Measurements from ENCODE around the gene NFIX.

The NFIX gene

GRCh38 chr19:13058951-13059660, 63.8 kb downstream of the NFIX start:
- no peak for DNase-seq (ENCODE audit: low spot score)
- in situ Hi-C loops (cut with MboI; ENCODE audit: low pct_unique_long_range_greater_than_20kb, low sequenced_read_pairs, unreplicated experiment), result no loop called here
- TF ChIP-seq, protein P1, sequence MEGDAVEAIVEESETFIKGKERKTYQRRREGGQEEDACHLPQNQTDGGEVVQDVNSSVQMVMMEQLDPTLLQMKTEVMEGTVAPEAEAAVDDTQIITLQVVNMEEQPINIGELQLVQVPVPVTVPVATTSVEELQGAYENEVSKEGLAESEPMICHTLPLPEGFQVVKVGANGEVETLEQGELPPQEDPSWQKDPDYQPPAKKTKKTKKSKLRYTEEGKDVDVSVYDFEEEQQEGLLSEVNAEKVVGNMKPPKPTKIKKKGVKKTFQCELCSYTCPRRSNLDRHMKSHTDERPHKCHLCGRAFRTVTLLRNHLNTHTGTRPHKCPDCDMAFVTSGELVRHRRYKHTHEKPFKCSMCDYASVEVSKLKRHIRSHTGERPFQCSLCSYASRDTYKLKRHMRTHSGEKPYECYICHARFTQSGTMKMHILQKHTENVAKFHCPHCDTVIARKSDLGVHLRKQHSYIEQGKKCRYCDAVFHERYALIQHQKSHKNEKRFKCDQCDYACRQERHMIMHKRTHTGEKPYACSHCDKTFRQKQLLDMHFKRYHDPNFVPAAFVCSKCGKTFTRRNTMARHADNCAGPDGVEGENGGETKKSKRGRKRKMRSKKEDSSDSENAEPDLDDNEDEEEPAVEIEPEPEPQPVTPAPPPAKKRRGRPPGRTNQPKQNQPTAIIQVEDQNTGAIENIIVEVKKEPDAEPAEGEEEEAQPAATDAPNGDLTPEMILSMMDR (IDR thresholded peaks at IDR 0.05; ENCODE audit: extremely low read depth, insufficient read depth, missing control alignments), result no peak

GRCh38 chr19:13060233-13060963, 65.1 kb downstream of the NFIX start:
- no peak for DNase-seq (ENCODE audit: low spot score)
- TF ChIP-seq, protein P1 (IDR thresholded peaks at IDR 0.05; ENCODE audit: extremely low read depth, insufficient read depth, missing control alignments), result no peak
- in situ Hi-C loops (cut with MboI; ENCODE audit: low pct_unique_long_range_greater_than_20kb, low sequenced_read_pairs, unreplicated experiment), result no loop called here

- TF ChIP-seq, protein P1 (IDR thresholded peaks at IDR 0.05; ENCODE audit: extremely low read depth, insufficient read depth, missing control alignments), result peak; percentile 100
- peak; percentile 93 for DNase-seq (ENCODE audit: low spot score)
- in situ Hi-C loops (cut with MboI; ENCODE audit: low pct_unique_long_range_greater_than_20kb, low sequenced_read_pairs, unreplicated experiment), result no loop called here
Observed at GRCh38 chr19:13060964-13061927, 66.0 kb downstream of the NFIX start.

- in situ Hi-C loops (cut with MboI; ENCODE audit: low pct_unique_long_range_greater_than_20kb, low sequenced_read_pairs, unreplicated experiment), result no loop called here
- TF ChIP-seq, protein P1 (IDR thresholded peaks at IDR 0.05; ENCODE audit: extremely low read depth, insufficient read depth, missing control alignments), result no peak
- DNase-seq (ENCODE audit: low spot score), result no peak
Observed at GRCh38 chr19:13062317-13062716, 67.0 kb downstream of the NFIX start.

- DNase-seq (ENCODE audit: low spot score), result no peak
- in situ Hi-C loops (cut with MboI; ENCODE audit: low pct_unique_long_range_greater_than_20kb, low sequenced_read_pairs, unreplicated experiment), result no loop called here
- TF ChIP-seq, protein P1 (IDR thresholded peaks at IDR 0.05; ENCODE audit: extremely low read depth, insufficient read depth, missing control alignments), result no peak
Observed at GRCh38 chr19:13063461-13064091, 68.3 kb downstream of the NFIX start.

DNA sequence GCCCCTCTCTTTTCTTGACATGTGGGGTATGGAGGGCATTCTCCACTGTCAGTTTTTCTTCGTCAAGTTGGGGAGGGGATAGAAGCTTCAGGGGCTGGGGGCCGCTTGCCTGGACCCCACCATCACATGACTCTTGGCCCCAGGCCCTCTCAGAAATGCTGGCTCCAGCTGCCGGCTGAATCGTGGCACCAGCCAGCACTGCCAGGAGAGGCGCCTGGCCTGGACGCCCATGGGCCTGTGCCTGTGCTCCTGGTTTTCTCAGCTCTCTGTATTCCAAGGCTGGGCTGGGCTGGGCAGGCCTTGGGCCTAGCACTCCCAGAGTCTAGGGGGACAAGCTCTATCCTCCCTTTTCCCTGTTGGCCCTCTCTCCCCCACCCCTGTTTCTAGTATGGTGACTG, 68.8 kb downstream of the NFIX start:
- in situ Hi-C loops (cut with MboI; ENCODE audit: low pct_unique_long_range_greater_than_20kb, low sequenced_read_pairs, unreplicated experiment), result no loop called here
- TF ChIP-seq, protein P1 (IDR thresholded peaks at IDR 0.05; ENCODE audit: extremely low read depth, insufficient read depth, missing control alignments), result no peak
- DNase-seq (ENCODE audit: low spot score), result no peak
